Progenitor cell of endocrine pancreas (in vitro differentiated cells): ENCODE measurements around the gene PTPRQ. TPM values are rescaled to one million over a fixed set of nuclear protein-coding genes. Genes with fewer than 3 reads are reported as not detected.
"Not testable (repeated sequence)": the region's sequence is repeated elsewhere in the genome, so short reads cannot be mapped to it uniquely, and the experiment has no call there.

Experiments used
- DNase-seq: peaks from one replicate; pipeline ENCODE4 v3.0.0; 2021; ENCODE audit warnings: low spot score; ENCODE audit not compliant: unreplicated experiment
- H3K27ac Mint-ChIP-seq: 2 replicates; pipeline ENCODE4 v1.8.0; 2021; ENCODE audit warnings: mild to moderate bottlenecking, moderate library complexity, mixed read lengths
- H3K27me3 Mint-ChIP-seq: 2 replicates; pipeline ENCODE4 v1.8.0; 2021; ENCODE audit warnings: mixed read lengths
- H3K36me3 Mint-ChIP-seq: 2 replicates; pipeline ENCODE4 v1.8.0; 2022; ENCODE audit warnings: mixed read lengths; ENCODE audit not compliant: insufficient read depth
- H3K4me1 Mint-ChIP-seq: 2 replicates; pipeline ENCODE4 v1.8.0; 2021; ENCODE audit warnings: low read depth, mixed read lengths
- H3K4me3 Mint-ChIP-seq: 2 replicates; pipeline ENCODE4 v1.8.0; 2021; ENCODE audit warnings: low read depth, mild to moderate bottlenecking, moderate library complexity, mixed read lengths
- H3K9me3 Mint-ChIP-seq: 2 replicates; pipeline ENCODE4 v1.8.0; 2021; ENCODE audit warnings: low read depth, mixed read lengths
- CTCF ChIP-seq: fragments of 200-600 bp; sonication (generic); IDR thresholded peaks from one replicate; pipeline ENCODE4 v1.5.0; 2021; ENCODE audit warnings: antibody characterized with exemption, mild to moderate bottlenecking; ENCODE audit not compliant: unreplicated experiment
- total RNA-seq: library from RNA; stranded (reverse); gene quantifications from 2 replicates; pipeline ENCODE4 v1.2.1, GENCODE V29; 2021

Gene PTPRQ
- total RNA-seq, 1 donor from 2014 or later = 0.19 TPM

- H3K4me1 Mint-ChIP-seq = peaks cover 13% of the 10 kb centered on the region
- no peaks in the 10 kb centered on the region for H3K27me3 Mint-ChIP-seq
- H3K4me3 Mint-ChIP-seq = no peak overlapping the region
These were observed 1.4 kb upstream of the PTPRQ start for GRCh38 chr12:80442426-80443222.

GRCh38 chr12:80445083-80445793 lies 1.2 kb downstream of the PTPRQ start:
- no peaks in the 10 kb centered on the region for H3K27me3 Mint-ChIP-seq
- H3K36me3 Mint-ChIP-seq = no peaks in the 10 kb centered on the region
- no peak for DNase-seq
- H3K4me3 Mint-ChIP-seq = no peak overlapping the region
- peaks cover 13% of the 10 kb centered on the region for H3K4me1 Mint-ChIP-seq
- no peak for TF ChIP-seq CTCF
- H3K9me3 Mint-ChIP-seq = peaks cover 10% of the 10 kb centered on the region
- no peak overlapping the region for H3K27ac Mint-ChIP-seq

More at GRCh38 chr12:80442426-80443222, 1.4 kb upstream of the PTPRQ start:
- peaks cover 7% of the 10 kb centered on the region for H3K9me3 Mint-ChIP-seq
- H3K36me3 Mint-ChIP-seq = peaks cover 1% of the 10 kb centered on the region
- H3K27ac Mint-ChIP-seq = no peak overlapping the region
- no peak for TF ChIP-seq CTCF
- DNase-seq = no peak

GRCh38 chr12:80456513-80456912 lies 12.5 kb downstream of the PTPRQ start:
- H3K36me3 Mint-ChIP-seq = peaks cover 1% of the 10 kb centered on the region
- no peaks in the 10 kb centered on the region for H3K4me1 Mint-ChIP-seq
- peaks cover 9% of the 10 kb centered on the region for H3K9me3 Mint-ChIP-seq
- H3K4me3 Mint-ChIP-seq = no peak overlapping the region
- TF ChIP-seq CTCF = no peak
- H3K27ac Mint-ChIP-seq = no peak overlapping the region
- no peak for DNase-seq
- H3K27me3 Mint-ChIP-seq = no peaks in the 10 kb centered on the region

GRCh38 chr12:80460972-80461371 lies 16.9 kb downstream of the PTPRQ start:
- no peak for TF ChIP-seq CTCF
- Mint-ChIP-seq H3K27ac (no peak overlapping the region), H3K27me3 (no peaks in the 10 kb centered on the region), H3K36me3 (no peaks in the 10 kb centered on the region), H3K9me3 (peaks cover 5% of the 10 kb centered on the region), H3K4me1 (no peaks in the 10 kb centered on the region), H3K4me3 (no peak overlapping the region)
- no peak for DNase-seq

GRCh38 chr12:80461851-80462250 lies 17.8 kb downstream of the PTPRQ start:
- H3K27me3 Mint-ChIP-seq, H3K9me3 Mint-ChIP-seq, H3K36me3 Mint-ChIP-seq, DNase-seq, H3K4me1 Mint-ChIP-seq, H3K27ac Mint-ChIP-seq, H3K4me3 Mint-ChIP-seq: not testable (repeated sequence)
